ENCODE results near the gene AFF3.

The AFF3 gene

DNA sequence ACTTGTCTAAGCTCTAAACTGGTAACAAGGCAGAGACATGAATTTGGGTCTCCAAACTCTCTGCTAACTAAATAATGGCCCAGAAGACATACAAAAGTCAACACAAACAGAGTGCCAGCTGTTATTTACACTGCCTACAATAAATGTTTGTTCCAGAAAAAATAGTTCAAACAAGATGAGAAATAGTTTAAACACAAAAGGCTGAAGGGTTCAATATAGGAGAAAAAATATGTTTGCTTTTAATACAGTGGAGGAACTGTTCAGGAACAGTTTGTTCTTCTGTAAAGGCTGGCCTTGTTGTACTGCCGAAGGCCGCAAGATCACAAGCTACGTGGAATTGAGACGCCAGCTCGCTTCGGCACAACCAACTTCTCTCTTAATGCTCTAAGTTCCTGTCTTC is 74.6 kb downstream of the AFF3 start:
- no peak for FAIRE-seq

DNA sequence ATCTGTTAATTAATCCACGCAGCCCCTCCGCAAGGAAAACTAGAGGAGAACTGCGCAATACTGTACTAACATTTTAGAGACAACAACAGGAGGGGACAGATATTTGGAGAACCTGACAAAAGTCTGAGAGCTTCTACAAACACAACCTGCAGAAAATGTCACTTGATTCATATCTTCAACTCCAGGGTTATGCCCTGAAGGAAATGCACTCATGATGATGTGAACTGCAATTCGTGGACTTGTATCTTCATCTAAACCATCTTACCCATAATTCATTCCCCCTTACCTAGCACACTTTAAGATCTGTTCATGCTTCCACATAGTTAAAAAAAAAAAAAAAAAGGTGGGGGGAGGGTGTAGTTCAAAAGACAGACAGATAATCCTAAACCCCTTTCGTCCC is 75.5 kb downstream of the AFF3 start:
- FAIRE-seq: no peak

DNA sequence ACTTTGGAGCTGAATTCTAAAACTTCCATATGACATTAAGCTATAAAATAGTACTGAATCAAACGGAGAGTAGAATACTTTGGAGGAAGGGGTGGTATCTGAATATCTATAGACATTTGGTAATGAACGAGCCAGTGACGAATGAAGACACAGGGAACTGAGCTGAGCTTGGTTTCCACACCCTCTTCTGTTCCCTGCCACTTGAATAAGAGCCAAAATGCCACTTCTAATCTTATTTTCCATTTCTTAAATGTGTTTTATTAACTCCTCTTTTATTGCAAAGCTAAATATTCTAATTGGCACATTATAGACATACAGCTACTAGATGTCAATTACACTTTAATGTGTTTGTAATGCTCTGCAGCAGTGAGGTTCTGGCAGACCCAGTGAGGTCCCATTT is 76.1 kb downstream of the AFF3 start:
- FAIRE-seq: no peak

DNA sequence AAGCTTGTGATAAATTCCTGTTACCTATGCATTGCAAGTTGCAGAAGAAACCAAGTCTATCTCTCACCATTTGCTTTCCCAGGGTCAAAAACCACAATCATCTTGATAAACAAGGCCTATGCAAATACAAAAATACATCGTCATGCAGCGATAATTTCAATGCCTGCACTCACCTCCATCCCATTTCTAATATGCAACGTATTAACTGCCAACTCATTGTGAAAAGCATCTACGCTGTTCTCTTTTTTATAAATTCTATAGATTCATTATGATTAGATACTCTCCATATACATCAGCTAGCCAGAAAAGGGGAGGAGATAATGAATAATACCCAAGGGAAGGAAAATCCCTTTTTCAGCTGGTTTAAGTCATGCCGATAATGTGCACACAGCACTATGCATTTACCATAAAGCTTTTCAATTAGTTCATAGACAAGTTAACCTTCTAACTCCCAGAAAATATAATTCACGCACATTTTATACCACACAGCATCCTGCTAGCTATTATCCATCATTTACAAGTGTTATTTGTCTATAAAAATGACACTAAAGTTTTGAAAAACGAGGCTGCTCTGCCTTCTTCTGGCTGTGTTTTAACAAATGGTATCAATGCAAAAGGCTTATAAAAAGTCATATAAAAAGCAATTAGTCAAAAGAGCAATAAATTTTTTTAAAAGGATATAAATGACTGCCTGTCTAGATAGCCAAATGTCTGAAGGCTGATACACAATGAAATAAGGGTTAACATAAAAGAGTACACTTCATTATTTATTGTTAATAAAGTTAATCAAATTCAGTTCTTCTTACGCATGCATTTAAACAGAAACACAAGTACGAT is 77.6 kb downstream of the AFF3 start:
- no peak for FAIRE-seq

DNA sequence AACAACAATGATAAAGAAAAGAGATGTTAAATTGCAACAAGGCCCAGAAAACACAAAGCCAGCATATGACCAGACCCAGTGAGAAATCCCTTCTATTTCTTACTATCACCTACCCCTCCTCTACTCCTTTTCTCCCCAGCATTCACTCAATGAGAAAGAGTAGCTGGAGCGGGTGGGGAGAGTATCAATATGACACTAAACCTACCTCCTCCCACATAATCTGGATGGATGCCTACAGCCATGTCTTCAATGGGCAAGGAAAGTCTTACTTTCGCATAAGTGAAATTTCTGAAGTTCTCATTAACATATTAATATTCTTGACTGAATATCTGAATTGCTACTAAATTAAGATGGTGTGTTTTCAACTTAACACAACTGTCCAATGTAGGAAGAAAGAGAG is 78.2 kb downstream of the AFF3 start:
- no peak for FAIRE-seq

DNA sequence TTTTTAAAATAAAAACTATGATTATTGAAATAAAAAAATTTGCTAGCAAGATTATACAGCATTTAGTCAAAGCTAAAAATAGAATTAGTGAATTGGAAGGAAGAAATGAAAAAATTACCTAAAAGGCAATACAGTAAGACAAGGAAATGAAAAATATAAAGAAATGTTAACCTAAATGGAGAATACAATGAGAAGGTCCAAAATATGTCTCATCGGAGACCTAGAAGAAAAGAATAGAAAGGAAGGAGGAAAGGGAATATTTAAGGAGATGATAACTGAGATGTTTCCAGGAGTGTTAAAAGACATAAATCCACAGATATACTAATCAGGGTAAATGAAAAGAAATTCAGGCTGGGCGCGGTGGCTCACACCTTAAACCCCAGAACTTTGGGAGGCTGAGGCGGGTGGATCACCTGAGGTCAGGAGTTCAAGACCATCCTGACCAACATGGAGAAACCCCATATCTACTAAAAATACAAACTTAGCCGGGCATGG is 78.9 kb downstream of the AFF3 start:
- no peak for FAIRE-seq

DNA sequence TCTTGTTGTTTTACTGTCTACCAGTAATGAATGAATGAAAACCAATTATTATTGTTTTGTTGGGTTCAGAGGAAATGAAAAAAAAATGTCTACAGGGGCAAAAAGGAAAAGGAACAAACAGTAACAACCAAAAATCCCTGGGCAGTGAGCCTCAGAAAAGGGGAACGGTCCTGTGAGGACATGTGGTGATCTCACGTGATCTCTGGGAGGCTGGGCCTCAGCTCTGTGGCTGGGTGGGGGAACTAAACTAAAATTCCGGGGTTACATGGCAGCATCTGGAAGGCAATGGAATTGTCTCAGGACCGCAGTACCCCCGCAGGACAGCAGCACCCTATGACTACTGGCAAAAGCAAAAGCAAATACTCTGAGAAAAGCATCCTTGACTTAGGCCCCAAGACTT is 80.1 kb downstream of the AFF3 start:
- no peak for FAIRE-seq

DNA sequence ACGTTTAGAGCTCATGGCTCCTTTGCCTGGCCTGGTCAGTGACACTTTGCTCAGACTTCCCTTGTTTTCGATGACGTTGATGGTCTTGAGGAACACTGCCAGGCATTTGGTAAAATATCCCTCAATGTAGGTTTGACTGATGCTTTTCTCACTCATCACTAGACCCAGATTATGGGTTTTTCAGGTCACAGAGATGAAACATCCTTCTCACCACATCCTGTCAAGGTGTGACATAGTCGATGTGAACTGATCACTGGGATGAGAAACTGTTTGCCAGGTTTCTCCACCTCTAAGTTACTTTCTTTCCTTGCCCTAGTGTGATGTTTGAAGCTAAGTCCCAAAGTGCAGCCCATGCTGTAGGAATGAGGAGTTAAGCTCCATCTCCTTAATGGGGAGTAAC is 81.5 kb downstream of the AFF3 start:
- FAIRE-seq: no peak

DNA sequence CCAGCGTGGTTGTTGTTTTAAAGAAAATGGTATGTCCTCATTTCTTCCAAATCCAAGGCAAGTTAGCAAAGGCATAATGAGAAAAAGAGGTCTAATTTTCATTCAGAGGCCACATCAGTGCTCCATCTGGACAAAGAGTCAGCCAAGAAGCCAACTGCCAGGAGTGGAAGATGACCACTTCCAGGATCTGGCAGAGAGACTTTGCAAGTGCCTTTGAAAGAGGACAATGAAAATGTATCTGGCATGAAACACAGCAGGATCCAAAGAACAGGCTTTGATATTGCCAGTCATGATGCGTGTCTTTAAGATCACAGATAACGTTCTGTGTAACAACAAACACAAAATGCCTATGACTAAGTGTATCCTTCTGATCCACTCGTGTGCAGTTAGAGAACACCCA is 82.8 kb downstream of the AFF3 start:
- FAIRE-seq: no peak

DNA sequence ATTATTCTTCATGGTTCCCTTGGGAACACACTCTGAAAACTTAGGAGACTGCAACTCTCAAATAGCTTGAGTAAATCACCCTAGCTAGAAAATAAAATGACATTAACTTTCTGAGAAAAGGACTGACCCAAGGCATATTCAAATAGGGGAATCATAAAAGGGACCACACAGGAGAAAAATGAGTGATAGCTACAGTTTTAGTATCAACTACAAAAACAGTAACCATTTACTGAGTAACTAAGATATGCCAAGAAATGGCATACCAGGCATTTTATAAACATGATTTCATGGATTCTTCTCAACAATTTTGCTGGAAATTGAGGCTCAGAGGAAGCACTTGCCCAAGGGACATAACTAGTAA is 84.5 kb downstream of the AFF3 start:
- no peak for FAIRE-seq

DNA sequence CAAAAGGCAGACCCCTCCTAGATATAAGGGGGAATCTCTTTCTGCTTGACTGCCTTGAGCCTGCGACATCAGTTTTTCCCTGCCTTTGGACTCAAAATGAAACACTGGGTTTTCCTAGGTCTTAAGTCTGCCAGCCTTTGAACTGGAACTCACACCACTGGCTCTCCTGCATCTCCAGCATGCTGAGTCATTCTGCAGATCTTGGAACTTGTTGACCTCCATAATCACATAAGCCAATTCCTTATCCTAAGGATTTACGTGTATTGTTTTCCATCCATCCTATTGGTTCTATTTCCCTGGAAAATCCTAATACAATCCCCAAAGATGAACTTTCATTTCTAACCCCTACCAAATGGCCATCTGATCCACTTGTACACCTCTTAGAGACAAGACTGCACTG is 88.0 kb downstream of the AFF3 start:
- FAIRE-seq: no peak

DNA sequence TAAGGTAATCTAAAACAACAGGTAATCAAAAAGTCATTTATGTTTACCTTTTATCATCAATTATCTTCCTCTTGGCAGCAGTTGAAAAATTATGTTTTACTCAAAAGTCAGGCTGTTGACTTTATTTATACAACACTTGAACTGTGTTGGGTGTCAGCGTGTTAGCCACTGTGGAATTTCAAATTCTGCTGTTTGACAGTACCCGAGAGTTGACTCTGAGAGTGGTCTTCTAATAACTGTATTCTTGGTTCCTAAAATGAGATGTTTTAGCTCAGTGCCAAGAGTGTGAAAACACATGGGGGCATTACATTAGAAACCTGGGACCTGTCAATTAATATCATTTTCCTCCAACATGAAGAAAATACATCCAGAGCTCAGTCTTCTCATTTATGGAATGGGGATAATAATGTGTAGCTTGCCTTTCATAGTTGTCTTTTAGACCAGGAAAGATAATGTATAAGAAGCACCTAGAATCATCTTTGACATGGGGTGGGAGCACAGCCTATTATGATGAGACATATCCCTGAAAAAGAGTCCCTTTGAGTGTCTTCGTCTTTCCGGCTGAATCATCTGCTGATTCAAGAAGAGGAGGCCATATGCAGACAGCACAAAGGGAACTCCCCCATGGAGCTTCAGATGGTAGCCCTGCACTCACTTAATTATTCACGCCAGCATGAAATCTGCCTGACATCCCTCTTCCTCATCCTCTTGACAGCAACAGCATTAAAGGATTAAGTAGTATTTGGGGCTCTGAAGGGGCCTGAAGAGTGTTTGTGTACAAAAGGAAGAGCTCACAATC is 89.1 kb downstream of the AFF3 start:
- FAIRE-seq: no peak

DNA sequence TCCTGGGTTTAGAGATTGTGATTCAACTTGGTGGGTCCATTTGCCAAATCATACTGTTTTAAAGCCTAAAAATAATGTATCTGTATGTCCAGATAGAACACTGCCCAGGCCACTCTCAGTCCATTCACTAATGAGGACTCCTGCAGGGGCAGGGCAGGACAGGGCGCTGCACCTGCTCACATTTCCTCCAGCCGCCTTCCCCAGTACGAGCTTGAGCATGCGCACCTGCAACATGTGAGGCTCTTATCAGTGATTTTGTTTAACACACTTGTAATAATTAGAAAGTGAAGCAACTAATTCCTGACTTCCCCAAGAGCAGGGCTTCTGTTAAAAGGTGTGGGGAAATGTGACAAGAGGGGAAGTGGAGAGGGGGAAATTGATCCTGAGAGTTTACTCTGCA is 89.7 kb downstream of the AFF3 start:
- no peak for FAIRE-seq

DNA sequence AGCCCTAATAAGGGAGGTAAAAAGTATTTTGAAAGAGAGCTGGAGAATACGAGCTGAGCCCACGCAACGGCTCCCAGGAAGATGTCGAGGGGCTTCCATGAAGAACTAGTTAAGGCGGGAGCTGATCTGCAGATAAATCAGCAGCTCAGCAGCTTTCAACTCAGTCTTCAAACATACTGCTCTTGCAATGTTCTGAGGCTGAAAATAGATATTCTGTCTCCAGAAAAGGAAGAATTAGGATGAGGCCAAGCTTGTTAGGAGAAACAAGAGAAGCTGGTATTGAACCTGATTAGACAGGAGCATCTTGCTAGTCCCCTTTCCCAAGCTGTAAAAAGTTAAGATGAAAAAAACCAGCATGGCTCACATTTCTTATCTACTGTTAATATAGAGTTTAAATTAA is 91.1 kb downstream of the AFF3 start:
- no peak for FAIRE-seq

DNA sequence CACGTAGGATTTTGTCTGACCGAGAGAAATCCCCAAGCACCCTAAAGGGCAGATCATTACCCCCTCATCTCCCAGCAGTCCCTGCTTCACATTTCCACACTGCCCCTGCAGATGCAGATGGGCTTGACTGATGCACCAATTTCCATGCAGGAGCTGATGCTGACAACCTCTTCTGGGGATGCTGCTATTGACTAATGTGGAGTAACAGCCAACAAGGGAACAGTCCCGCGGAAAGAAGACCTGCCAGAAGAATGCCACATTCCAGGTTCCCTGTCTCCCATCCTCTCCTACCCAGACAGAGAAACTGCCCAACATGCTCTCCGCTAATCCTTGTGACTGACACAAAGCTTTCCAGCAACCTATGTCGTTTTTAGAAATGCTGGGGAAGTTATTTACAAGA is 91.7 kb downstream of the AFF3 start:
- FAIRE-seq: no peak

DNA sequence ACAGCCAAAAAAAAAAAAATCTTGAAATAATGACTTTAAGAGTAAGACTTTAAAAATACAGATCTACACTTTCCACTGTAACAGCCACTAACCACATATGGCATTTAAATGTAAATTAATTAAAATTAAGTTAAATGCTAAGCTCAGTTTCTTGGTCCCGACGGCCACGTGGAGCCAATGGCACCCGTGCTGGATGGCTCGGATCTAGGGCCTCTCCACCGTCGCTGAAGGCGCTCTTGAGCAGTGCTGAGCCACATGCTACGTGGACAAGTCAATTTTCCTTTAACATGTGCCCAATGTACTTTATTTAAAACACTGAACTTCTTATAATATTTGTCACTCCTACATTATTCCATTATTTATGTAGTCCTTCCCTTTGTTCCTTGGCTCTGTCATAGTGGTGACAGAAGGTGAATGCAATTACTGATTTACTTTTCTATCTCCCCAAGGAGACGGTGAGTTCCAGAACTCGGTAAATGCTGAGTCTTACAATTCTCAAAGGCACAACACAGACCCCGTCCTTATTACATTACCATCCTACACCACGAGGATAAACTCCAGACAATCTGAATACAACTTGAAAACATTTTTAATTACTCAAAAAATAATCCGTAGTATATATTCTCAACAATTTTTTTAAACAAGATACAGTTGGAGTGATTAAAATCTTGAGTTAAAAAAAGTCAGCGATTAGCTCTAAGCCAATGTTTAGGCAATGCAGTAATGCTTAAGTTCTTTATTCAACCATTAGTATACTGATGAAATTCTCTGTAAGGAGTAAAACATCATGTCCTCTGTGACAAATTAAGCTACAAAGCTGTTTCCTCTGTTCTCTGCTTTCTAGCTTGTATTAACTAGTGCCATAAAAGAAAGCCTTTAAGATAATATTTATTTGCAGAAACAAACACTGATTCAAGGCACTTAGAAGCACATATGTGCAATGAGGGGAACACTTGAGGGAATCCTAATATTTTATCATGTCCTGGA is 95.1 kb downstream of the AFF3 start:
- FAIRE-seq: no peak

DNA sequence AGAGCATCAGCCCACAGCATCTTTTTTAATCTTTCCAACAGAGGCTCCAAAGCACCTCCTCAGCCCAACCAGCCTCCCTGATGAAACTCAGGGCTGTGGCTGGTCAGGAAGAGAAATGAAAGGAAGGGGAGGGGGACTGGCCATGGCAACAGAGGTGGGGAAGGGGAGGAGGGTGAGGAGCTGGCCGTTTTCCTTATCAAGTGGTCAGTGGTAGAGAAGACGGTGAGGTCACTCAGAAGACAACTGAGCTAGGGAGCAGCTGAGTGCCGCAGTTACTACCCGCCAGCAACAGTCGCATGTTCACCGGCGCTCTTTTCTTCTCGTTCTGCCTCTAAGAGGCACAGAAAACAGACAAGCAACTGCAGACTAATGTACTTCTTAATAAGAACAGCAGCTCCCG is 97.4 kb downstream of the AFF3 start:
- no peak for FAIRE-seq

DNA sequence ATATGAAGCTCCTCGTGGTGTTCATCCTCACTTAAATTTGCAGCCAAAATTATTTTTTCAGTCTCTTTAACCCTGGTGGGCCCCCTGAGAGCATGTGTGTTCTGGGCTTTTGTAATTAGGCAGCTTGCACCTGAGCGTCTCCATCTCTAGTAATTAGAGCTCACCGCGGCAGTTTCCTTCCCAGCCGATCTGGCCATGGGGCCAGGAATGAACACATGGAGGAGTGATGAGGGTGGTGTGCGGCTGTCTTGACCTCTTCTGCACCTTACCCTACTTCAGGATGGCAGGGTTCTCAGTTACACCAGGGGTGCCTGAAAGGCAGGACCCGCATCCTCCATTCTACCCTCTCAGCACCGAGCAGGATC is 98.5 kb downstream of the AFF3 start:
- FAIRE-seq: no peak

DNA sequence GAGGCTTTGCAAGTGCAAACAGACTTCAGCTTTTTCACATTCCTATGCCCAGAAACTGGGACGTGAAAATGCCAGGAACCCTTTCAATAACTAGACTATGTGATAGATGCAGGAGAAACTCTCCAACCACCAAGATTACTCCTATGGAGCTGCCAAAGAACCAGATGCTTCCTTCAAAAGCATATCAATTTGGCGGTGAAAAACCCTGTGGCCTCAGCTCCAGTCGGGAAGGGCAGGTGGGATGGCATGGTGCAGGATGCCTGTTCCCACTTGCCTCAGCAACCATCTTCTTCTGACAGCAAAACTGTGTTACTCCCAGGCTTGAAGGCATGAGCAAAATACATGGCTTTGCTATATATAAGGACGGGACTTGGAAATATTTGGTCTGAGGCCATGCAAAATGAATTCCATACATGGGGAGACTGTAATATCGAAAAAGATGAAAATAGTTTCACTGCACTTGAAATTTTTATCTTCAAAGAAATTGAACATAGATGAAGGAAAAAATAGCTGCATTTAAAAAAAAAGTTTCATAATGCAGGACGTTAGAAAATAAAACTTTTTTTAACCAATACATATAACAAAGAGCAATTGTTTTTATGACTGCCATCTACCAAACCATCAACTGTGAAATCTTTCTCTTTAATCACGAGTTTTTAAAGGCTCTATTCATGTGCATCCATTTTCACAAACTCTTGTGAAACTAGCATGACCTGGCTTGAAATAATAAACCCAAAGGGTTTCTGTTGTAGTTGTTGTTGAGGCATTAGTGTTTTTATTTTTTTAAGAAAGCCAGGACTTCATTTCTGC is 99.1 kb downstream of the AFF3 start:
- FAIRE-seq: no peak

DNA sequence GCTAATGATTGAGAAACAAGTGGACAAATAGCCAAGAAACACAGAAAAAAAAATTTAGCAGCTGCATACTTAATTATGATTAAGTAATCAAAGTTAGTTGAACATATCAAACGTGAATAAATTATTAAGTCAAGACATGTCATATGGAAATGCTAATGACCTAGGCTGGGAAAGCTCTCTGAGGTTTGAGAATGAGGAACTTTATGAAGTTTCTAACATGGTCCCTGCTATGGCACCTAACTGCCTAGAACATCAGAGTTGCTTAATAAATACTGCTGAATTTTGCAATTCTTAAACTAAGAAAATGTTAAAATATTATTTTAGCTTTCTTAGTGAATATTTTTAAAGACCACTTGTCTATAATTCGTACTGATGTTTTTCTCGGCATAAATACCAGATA is 99.8 kb downstream of the AFF3 start:
- no peak for FAIRE-seq

DNA sequence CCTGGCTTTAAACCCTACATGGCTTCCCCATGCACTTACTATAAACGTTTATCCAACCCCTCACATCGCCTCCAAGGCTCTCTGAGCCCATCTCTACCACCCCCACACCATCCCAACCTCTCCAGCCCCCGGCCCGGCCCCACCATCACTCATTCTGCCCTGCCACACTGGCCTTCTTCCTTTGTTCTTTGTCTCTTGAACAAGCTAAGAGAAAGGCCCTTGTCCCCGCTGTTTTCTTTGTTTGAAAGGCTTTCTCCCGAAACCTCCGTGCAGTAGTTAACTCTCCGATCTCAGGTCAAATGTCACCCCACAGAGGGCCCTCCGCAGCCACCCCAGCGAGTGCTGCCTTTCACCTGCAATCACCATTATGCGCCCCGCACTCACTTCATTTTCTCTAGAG is 100.4 kb downstream of the AFF3 start:
- no peak for FAIRE-seq

DNA sequence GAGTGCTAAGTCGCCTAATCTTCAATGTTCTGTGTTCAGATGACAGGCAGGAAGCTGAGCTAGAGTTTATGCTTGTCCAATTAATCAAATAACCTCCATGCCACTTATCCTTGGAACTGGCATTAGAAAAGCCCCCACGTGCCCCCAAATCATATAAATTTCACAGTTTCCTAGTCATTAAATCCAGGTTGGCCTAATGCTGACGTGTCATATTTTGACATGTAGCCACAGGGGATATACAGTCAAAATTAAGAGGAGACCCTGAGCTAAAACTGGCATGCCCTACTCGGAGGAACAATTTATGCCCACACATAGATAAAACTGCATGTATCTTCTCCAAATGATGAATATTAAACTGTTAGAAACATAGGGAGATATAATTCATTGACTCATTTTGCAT is 101.0 kb downstream of the AFF3 start:
- FAIRE-seq: no peak
